ENCODE results near the gene DMBX1.

- TF ChIP-seq CTCF (IDR thresholded peaks at IDR 0.05): no peak
- TF ChIP-seq POLR2AphosphoS5 (IDR thresholded peaks at IDR 0.05): no peak
- no peak for TF ChIP-seq POLR2A (IDR thresholded peaks at IDR 0.05)
- TF ChIP-seq EP300 (IDR thresholded peaks at IDR 0.05; ENCODE audit: low read depth): no peak
Observed at GRCh38 chr1:46510341-46510997, 20.8 kb downstream of the DMBX1 start.
